GM19467 (cell line): ENCODE measurements around the gene PIEZO1.

ENCODE experiments used
- ATAC-seq: cut with Tn5 transposase; IDR thresholded peaks from one replicate; pipeline ENCODE4 v1.9.1; 2021; ENCODE audit warnings: mild to moderate bottlenecking, moderate library complexity; ENCODE audit not compliant: unreplicated experiment

PIEZO1 gene

DNA sequence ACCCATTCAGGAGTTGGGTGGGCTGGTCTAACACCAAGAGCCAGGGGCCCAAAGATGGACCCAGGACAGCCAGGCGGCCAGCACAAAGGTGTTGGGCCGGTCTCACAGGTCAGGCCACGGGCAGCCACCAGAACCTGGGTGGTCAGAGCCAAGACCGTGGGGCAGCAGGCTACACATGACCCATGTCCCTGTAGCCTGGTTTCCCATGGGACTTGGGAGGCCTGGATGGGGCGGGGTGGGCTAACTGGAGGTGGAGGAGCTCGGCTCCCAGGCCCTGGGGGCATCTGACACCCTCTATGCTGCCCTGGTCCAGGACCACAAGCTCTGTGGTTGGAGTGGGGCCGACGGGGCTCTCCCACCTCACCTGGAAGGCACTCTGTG, 61.5 kb downstream of the PIEZO1 start:
- no peak for ATAC-seq

DNA sequence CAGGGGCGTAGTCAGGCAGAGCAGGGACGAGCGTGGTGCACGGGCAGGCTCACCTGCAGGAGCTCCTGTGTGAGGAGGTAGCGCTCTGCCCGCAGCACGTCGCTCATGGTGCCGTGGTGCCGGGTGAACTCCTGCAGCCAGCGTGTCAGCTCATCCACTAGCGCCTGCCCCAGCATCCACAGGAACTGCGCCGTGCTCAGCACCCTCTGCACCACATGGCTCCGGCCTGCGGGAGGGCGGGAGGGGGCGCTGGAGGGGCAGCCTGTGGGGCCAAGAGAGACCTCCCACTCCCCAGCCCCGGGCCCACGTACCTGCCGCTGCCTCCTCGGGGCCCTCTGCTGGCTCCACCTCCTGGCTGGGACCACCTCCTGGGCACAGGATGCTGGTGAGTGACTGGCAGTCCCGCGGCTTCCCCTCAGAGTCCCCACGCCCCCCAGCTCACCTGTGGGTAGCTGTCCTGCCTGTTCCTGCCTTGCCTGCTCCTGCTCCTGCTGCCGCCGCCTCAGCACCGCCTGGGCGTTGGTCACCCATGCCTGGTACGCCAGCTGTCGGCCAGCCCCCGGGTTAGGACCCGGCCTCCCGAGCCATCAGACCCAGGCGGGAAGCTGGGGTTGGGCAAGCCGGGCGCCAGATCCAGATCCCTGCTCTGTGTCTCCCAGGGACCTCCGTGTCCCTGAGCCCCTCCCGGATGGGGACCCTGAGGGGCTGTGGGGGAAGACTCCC, 62.1 kb downstream of the PIEZO1 start:
- no peak for ATAC-seq

DNA sequence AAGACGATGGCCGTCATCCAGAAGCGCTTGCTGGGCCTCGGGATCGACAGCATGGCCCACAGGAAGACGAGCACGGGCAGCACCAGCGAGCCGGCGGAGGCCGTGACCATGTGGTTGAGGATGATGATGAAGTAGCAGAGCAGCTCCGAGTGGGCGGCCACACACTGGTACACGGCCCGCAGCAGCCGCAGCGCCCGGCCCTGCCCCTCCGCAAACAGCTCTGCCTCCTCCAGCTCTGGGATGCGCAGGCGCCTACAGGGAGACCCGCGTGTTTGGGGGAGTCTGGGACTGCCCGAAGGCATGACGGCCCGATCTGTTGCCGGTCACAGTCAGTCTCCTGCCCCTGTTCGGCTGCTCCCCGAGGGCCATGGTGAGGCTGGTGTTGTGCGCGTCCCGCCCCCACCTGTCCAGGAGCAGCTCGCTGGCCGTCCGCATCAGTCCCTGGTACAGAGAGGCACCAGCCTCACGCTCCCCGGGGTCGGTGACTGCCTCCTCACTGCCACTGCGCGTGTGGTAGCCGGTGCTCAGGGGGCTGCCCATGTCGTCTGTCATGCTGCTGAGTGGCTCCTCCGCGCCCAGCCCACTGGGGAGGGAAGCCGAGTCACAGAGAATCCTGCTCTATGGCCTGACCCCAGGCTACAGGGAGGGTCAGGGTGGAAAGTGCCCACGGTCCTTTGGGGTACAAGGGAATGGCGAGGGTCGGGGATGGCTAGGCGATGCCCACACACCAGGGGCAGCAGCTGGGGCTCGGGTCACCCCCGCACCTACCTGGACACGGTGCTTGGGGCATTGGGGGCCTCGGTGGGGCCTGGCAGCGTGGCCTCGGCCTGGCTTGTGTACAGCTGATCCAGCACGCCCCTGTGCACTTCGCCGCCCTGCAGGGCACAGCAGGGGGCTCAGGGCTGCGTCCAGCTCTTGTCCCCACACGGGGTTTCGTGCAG, 62.9 kb downstream of the PIEZO1 start:
- ATAC-seq, result no peak

DNA sequence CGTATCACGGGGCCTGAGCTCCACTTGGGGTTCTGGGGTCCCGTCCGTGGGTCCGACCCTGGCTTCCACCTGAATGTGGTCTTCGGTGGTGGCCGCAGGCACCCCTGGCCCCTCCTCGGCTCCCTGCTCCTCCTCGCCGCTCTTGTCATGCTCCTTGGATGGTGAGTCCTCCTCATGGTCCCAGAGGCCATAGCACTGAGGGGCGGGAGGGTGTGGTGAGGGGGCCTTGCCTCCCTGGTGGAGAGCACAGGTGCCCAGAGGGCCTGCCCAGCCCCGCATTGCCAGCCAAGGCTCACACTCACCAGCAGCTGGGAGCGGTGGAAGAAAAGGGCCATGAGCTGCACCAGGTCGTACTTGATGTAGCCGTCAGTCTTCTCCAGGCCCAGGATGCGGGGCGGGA, 63.8 kb downstream of the PIEZO1 start:
- no peak for ATAC-seq

DNA sequence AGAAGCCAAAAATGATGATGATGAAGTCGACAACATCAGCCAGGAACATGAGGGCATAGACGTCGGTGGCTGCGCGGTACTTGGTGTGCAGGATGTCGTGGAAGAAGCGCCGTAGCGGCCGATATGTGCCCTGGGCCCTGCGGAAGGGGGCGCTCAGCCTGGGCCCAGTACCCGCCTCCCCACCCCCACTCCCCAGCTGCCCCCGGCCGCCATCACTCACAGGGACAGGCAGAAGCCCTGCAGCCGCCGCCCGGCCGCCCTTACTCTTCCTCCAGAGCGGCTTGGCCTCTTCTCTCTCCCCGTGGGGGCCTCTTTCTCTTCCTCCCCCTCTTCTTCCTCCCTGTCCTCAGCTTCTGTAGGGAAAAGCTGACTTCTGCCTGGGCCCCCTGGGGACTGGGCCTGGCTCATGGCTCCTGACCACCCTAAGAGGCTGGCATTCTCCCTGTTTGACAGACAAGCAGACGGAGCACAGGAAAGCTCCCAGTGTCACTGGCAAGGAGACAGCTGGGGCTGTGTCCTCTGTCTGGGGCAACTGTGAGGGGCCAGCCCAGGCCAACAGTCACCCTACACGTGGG, 64.5 kb downstream of the PIEZO1 start:
- ATAC-seq, result no peak

DNA sequence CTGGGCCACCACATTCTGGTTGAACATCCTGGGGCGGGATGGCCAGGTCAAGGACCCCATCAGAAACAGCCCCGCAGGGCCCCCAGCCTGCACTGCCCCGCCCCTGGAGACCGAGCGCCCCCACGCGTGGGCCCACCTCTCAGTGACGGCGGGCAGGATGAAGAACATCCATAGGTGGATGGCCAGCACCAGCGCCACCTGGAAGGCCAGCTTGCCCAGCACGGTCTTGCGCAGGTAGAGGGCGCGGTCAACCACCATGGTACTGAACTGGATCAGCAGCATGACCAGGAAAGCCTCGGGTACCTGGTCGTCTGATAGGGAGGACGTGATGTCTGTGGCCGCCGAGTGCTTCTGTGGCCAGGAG, 65.1 kb downstream of the PIEZO1 start:
- no peak for ATAC-seq

DNA sequence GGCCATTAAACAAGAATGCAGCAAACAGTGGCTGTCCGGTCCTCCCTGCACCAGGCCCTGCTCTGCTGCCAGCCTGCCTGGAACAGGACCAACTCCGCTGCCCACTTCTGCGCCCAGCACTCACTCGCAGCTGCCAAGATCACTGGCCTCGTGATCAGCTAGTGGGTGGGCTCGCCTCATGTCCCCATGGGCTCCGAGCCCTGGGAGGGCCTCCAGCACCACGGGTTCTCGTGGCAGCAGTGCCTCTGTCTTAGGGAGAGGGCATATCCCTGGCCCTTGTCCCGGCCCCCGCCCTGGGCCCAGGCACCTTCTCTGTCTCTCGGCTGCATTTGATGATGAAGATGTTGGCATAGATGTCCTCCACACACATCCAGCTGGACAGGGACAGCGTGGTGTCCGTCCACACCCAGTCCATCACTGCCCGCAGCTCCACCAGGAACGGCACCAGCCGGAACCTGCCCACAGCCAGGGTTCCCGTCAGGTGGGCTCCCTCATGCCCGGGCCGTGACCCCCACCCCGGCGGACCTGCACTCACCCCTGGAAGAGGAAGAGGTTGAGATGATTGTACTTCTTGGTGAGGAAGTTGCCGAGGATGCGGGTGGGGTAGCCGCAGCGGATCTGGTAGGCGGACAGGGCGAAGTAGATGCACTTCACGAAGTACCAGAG, 65.6 kb downstream of the PIEZO1 start:
- no peak for ATAC-seq

DNA sequence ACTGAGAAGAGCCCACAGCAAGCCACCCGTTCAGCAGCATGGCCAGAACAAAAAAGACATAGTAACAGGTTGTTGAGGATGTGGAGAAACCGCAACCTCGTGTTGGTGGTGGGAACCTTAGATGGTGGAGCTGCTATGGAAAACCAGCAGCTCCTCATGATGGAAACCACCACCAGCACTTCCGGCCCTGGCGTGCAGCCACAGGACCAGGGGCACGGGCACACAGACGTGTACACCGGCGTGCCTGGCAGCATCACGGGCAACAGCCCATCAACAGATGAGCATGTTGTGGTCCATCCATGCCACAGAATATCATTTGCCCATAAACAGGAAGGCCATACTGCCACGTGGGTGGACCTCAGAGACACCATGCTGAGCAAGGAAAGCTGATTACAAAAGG, 66.8 kb downstream of the PIEZO1 start:
- no peak for ATAC-seq

DNA sequence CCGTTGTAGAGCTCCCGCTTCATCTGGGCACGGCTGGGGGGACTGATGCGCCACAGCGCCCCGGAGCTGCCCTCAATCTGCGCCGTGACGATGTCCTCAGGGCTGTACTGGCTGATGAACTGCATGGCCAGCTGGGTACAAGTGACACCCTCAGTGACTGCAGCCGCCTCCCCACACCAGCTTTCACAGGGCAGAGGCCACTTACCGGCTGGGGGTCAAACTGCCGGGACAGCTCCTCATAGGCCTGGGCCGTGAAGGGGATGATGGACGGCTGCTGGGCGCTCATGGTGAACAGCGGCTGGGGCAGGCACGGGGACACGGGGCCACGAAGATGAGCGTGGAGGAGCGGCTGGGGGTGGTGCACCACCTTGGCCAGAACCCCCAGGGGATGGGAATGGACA, 68.4 kb downstream of the PIEZO1 start:
- ATAC-seq, result no peak

DNA sequence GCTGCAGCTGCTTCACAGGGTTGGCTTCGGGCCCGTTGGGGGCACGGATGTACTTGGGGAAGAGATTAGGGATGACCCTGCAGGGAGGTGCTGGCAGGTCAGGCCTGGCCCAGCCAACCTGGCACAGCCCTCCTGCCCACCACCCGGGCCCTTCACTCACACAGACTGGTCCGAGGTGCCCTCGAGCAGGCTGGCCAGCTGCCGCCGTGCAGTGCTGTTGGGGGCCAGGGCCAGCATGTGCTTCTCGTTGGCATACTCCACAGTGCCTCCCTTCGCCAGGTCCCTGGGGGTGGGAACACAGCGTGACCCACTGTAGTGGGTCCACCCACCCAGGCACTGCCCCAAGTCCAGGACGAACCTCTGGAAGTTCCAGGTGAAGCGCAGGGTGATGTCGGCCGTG, 68.8 kb downstream of the PIEZO1 start:
- no peak for ATAC-seq

DNA sequence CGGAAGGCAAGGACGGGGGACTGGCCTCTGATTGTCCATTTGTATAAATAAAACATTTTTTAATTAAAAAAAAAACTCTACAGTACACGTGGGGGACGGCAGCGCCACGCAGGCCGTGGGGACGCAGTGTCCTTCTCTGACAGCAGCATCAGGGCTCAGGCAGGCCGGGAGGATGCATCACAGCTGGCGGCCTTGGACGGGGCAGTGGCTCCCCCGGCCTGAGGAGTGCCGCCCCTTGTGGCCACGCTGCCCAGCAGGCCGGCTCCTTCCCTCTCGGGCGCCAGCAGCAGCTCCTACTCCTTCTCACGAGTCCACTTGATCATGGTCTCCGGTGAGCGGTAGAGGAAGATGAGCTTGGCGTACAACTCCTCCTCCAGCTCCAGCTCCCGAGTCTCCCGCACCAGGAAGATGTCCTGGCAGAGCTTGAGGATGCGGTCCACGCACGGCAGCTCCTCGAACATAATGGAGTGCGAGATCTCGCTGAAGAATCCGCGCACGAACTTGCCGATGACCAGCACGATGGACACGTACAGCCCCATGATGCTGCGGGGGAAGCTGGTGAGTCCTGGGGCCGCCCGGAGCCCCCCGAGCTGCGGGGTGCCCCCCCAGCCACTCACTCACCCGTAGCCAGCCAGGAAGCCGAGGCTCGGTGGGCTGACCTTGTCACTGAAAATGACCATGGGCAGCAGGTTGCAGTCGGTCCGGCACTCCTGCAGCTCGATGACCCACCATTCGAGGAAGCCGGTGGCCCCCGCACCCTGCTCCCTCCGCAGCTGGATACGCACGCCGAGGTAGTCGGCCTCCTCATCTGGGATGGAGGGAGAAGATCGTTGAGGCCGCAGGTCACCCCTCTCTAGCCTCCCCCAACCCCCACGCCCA, 69.5 kb downstream of the PIEZO1 start:
- no peak for ATAC-seq

DNA sequence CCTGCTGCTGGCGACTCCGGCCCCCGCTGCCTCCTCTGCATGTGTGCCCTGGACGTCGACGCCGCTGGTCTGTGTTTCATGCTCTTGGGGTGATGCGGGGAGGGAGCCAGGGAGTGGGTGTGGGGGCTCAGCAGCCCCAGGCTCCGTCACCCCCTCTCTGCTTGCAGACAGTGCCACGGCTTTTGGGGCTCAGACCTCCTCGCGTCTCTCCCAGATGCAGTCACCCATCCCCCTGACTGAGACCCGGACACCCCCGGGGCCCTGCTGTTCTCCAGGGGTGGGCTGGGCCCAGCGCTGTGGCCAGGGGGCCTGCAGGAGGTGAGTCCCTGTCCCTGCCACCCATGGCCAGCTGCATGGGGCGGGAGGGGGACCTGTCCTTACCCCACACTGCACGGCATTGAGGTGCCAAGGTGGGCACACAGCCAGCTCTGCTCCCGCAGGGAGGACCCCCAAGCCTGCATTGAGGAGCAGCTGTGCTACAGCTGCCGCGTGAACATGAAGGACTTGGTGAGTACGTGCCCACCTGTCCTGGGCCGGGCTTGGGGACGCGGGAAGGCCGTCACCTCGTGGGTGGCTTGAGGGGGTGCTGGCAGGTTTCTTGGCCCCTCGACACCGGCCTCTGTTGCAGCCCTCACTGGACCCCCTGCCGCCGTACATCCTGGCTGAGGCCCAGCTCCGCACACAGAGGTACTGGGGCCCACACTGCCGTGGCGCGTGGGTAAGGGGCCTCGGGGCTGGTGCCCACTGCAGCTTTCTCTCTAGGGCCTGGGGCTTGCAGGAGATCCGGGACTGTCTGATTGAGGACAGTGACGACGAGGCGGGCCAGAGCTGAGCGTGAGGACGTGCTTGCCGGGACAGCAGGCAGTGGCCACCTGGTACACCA, 70.4 kb downstream of the PIEZO1 start:
- no peak for ATAC-seq

DNA sequence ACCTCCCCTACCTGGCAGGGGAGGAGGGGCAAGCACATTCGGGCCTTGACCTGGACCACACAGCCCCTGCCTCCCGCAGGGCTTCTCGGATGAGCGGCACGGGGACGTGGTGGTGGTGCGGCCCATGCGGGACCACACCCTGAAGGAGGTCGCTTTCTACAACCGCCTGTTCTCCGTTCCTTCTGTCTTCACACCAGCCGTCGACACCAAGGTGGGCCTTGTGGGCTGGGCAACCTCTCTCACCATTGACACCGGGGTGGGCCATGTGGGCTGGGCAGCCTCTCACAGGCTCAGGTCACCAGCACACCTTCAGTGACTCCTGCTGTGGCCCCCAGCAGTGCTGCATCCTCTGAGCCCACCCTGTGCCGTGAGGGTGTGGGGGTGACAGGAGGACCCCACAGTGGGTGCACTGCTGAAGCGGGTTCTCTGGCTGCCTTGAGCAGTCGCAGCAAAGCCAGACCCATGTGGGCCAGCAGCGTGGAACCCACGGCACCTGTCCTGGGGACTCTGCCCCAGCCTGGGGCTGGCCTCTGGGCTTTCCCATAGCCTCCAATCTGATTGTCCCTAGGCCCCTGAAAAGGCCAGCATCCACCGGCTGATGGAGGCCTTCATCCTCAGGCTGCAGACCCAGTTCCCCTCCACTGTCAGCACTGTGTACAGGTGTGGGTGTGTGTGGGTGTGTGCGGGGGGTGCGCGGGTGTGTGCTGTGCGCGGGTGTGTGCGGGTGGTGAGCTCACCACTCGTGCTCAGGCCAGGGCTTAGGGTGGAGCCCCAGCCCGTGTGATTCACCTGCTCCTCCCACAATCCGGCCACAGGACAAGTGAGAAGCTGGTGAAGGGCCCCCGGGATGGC, 71.2 kb downstream of the PIEZO1 start:
- no peak for ATAC-seq

DNA sequence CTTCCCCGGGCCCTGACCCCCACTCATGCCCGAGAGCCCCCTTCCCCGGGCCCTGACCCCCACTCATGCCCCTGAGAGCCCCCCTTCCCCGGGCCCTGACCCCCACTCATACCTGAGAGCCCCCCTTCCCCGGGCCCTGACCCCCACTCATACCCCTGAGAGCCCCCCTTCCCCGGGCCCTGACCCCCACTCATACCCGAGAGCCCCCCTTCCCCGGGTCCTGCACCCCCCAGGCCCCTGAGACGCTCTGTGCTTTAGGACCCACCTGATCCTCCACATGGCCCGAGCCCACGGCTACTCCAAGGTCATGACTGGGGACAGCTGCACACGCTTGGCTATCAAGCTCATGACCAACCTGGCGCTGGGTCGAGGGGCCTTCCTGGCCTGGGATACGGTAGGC, 72.0 kb downstream of the PIEZO1 start:
- no peak for ATAC-seq

DNA sequence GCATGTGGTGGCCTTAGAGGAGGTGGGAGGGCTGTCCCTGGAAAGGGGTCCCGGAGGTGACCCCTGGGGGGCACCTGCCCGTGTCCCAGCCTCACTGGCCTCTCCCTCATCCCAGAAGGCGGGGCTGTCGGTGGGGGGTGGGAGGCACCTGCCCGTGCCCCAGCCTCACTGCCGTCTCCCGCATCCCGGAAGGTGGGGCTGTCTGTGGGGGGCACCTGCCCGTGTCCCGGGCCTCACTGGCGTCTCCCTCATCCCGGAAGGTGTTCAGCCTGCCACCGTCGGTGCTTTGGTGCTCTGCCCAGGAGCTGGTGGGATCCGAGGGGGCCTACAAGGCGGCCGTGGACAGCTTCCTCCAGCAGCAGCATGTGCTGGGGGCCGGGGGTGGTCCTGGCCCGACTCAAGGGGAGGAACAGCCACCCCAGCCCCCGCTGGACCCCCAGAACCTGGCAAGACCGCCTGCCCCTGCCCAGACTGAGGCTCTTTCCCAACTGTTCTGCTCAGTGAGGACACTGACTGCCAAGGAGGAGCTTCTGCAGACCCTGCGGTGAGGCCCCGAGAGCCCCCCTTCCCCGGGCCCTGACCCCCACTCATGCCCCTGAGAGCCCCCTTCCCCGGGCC, 72.5 kb downstream of the PIEZO1 start:
- ATAC-seq, result no peak

DNA sequence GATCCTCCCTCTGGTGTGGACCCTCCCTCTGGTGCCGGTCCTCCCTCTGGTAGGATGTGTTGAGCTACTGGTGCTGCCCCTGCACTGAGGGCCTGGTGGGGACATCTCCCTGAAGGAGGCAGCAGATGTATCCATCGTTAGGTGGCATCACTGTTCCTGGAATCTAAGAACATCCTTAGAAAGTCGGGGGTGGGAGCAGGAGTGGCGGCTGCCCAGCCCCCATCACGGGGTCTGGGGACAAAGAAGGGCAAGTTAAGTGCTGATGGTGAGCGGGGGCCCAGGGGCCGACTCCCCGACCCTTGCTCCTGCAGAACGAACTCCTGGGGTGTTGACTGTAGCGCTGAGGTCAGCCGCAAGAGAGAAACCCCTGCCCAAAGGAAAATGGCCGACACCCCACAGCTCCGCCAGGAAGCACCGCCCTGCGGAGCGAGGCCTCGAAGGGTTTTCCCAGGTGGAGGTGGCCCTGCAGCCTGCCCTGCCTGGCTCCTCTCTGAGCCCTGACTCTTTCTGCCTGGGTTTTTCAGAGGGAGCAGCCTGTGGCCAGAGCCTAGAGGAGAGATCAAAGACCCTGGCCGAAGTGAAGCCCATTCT, 73.2 kb downstream of the PIEZO1 start:
- ATAC-seq, result no peak

DNA sequence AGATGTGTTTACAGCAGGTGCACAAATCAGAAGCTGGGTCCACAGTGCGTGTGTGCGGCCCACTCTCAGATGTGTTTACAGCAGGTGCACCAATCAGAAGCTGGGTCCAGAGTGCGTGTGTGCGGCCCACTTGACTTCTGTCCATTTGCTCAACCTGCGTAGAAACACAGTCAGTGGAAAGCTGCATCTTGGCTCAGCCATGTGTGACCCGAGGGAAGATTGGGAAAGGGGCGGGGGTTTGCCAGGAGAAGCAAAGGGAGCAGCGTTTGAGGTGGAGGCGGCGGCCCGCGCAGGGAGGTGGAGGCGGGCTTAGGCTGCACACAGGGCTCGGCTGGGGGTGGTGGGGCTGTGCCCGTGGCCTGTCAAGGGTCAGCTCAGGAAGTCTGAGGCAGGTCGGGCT, 74.5 kb downstream of the PIEZO1 start:
- ATAC-seq, result no peak
